Neural cell (in vitro differentiated cells): Measurements from ENCODE around the gene LYRM2. TPM values are rescaled to one million over a fixed set of nuclear protein-coding genes. Genes with fewer than 3 reads are reported as not detected.

Experiments
- H2AFZ ChIP-seq: fragments of 200-600, 300-800 bp; sonication (generic), shearing (Covaris generic); 2 replicates; pipeline ENCODE4 v1.6.0; 2014; ENCODE audit warnings: low read depth, mild to moderate bottlenecking, antibody characterized with exemption, low read length, moderate library complexity
- H3F3A ChIP-seq: fragments of 200-600 bp; shearing (Covaris generic); 2 replicates; pipeline ENCODE4 v1.6.1; 2016; ENCODE audit warnings: mild to moderate bottlenecking, moderate library complexity, mixed read lengths, antibody characterized with exemption, low read length; ENCODE audit not compliant: insufficient read depth, poor library complexity, severe bottlenecking
- H3K27ac ChIP-seq: fragments of 200-600, 300-800 bp; sonication (generic), shearing (Covaris generic); 2 replicates; pipeline ENCODE4 v1.5.1; 2014; ENCODE audit warnings: mild to moderate bottlenecking, low read length, moderate library complexity
- H3K27me3 ChIP-seq: fragments of 300-800, 200-600 bp; sonication (generic), shearing (Covaris generic); 2 replicates; pipeline ENCODE4 v1.6.0; 2014; ENCODE audit warnings: mild to moderate bottlenecking, low read depth, low read length, moderate library complexity; ENCODE audit not compliant: insufficient read depth
- H3K36me3 ChIP-seq: fragments of 300-800, 200-600 bp; sonication (generic), shearing (Covaris generic); 2 replicates; pipeline ENCODE4 v1.5.1; 2014; ENCODE audit warnings: mild to moderate bottlenecking, antibody characterized with exemption, low read length, moderate library complexity; ENCODE audit not compliant: insufficient read depth
- H3K4me2 ChIP-seq: fragments of 300-800, 200-600 bp; sonication (generic), shearing (Covaris generic); 2 replicates; pipeline ENCODE4 v1.6.0; 2014; ENCODE audit warnings: mild to moderate bottlenecking, low read length
- H3K4me3 ChIP-seq: fragments of 300-800, 200-600 bp; sonication (generic), shearing (Covaris generic); 2 replicates; pipeline ENCODE4 v1.5.1; 2014; ENCODE audit warnings: mild to moderate bottlenecking, low read length, moderate library complexity
- H3K79me2 ChIP-seq: fragments of 200-600 bp; shearing (Covaris generic); replicated peaks from 2 replicates; pipeline ENCODE4 v1.6.0; 2014; ENCODE audit warnings: mild to moderate bottlenecking, low read length, moderate library complexity; ENCODE audit not compliant: insufficient read depth
- H3K9ac ChIP-seq: fragments of 300-800, 200-600 bp; sonication (generic), shearing (Covaris generic); 2 replicates; pipeline ENCODE4 v1.6.1; 2016; ENCODE audit warnings: mild to moderate bottlenecking, low read length, mixed read lengths
- H3K9me2 ChIP-seq: fragments of 200-600 bp; shearing (Covaris generic); 2 replicates; pipeline ENCODE4 v1.6.1; 2016; ENCODE audit warnings: mild to moderate bottlenecking, low read length, mixed read lengths; ENCODE audit not compliant: insufficient read depth
- H3K9me3 ChIP-seq: fragments of 200-600, 300-800 bp; sonication (generic), shearing (Covaris generic); 2 replicates; pipeline ENCODE4 v1.6.1; 2016; ENCODE audit warnings: mild to moderate bottlenecking, mixed run types, low read length, moderate library complexity, mixed read lengths
- H4K20me1 ChIP-seq: fragments of 200-600 bp; shearing (Covaris generic); 2 replicates; pipeline ENCODE4 v1.6.1; 2016; ENCODE audit warnings: mild to moderate bottlenecking, mixed run types; ENCODE audit not compliant: insufficient read depth
- CTCF ChIP-seq: fragments of 450-650 bp; IDR thresholded peaks from 2 replicates; pipeline ENCODE4 v1.5.1; 2014; ENCODE audit warnings: antibody characterized with exemption, mild to moderate bottlenecking, moderate library complexity; ENCODE audit not compliant: poor library complexity, severe bottlenecking
- EP300 ChIP-seq: fragments of 450-650 bp; conservative IDR thresholded peaks from 2 replicates; pipeline ENCODE4 v1.6.1; 2014; ENCODE audit warnings: antibody characterized with exemption, mild to moderate bottlenecking, moderate library complexity; ENCODE audit not compliant: poor library complexity, severe bottlenecking
- POLR2AphosphoS5 ChIP-seq: IDR thresholded peaks from 2 replicates; pipeline ENCODE4 v1.6.1; 2012
- RAD21 ChIP-seq: fragments of 450-650 bp; conservative IDR thresholded peaks from 2 replicates; pipeline ENCODE4 v1.6.1; 2014; ENCODE audit warnings: antibody characterized with exemption, mild to moderate bottlenecking, moderate library complexity
- SMC3 ChIP-seq: fragments of 450-650 bp; conservative IDR thresholded peaks from 2 replicates; pipeline ENCODE4 v1.6.1; 2014; ENCODE audit warnings: antibody characterized with exemption, mild to moderate bottlenecking, moderate library complexity; ENCODE audit not compliant: poor library complexity
- TAF1 ChIP-seq: IDR thresholded peaks from 2 replicates; pipeline ENCODE4 v1.6.1; 2012; ENCODE audit warnings: low read depth
- polyA plus RNA-seq: library from polyadenylated mRNA; depleted of rRNA; stranded (reverse); fragments of >200 nt; gene quantifications from 2 replicates; pipeline ENCODE4 v1.2.3, GENCODE V29; 2014
- TF ChIP-seq, protein P1 (sequence below): IDR thresholded peaks from 2 replicates; pipeline ENCODE4 v1.6.1; 2012; ENCODE audit warnings: borderline replicate concordance

The LYRM2 gene
- polyA plus RNA-seq, 1 donor from 2014 or later, result 25.5 TPM

- H3K4me2 ChIP-seq, result no peak overlapping the region
- no peaks in the 10 kb centered on the region for H3K9me2 ChIP-seq
- no peaks in the 10 kb centered on the region for H3K36me3 ChIP-seq
- H3K27ac ChIP-seq, result no peak overlapping the region
- H3K9ac ChIP-seq, result no peak overlapping the region
- no peaks in the 10 kb centered on the region for H4K20me1 ChIP-seq
- TF ChIP-seq TAF1, result no peak
- TF ChIP-seq, protein P1, sequence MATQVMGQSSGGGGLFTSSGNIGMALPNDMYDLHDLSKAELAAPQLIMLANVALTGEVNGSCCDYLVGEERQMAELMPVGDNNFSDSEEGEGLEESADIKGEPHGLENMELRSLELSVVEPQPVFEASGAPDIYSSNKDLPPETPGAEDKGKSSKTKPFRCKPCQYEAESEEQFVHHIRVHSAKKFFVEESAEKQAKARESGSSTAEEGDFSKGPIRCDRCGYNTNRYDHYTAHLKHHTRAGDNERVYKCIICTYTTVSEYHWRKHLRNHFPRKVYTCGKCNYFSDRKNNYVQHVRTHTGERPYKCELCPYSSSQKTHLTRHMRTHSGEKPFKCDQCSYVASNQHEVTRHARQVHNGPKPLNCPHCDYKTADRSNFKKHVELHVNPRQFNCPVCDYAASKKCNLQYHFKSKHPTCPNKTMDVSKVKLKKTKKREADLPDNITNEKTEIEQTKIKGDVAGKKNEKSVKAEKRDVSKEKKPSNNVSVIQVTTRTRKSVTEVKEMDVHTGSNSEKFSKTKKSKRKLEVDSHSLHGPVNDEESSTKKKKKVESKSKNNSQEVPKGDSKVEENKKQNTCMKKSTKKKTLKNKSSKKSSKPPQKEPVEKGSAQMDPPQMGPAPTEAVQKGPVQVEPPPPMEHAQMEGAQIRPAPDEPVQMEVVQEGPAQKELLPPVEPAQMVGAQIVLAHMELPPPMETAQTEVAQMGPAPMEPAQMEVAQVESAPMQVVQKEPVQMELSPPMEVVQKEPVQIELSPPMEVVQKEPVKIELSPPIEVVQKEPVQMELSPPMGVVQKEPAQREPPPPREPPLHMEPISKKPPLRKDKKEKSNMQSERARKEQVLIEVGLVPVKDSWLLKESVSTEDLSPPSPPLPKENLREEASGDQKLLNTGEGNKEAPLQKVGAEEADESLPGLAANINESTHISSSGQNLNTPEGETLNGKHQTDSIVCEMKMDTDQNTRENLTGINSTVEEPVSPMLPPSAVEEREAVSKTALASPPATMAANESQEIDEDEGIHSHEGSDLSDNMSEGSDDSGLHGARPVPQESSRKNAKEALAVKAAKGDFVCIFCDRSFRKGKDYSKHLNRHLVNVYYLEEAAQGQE, result peak; percentile 96
- TF ChIP-seq RAD21, result peak; percentile 7
- H3K27me3 ChIP-seq, result no peaks in the 10 kb centered on the region
- H3K79me2 ChIP-seq, result no peaks in the 10 kb centered on the region
- no peak overlapping the region for H2AFZ ChIP-seq
- H3F3A ChIP-seq, result no peaks in the 10 kb centered on the region
- H3K9me3 ChIP-seq, result no peaks in the 10 kb centered on the region
- H3K4me3 ChIP-seq, result no peak overlapping the region
These were observed 49.1 kb downstream of the LYRM2 start for GRCh38 chr6:89589297-89590025.

GRCh38 chr6:89585154-89585553, 53.4 kb downstream of the LYRM2 start:
- Histone ChIP-seq H3K79me2 (no peaks in the 10 kb centered on the region), H4K20me1 (no peaks in the 10 kb centered on the region), H3F3A (no peaks in the 10 kb centered on the region), H3K9me2 (no peaks in the 10 kb centered on the region), H3K4me3 (no peak overlapping the region), H3K36me3 (no peaks in the 10 kb centered on the region), H2AFZ (no peak overlapping the region), H3K9ac (no peak overlapping the region), H3K27me3 (no peaks in the 10 kb centered on the region), H3K9me3 (no peaks in the 10 kb centered on the region), H3K27ac (no peak overlapping the region), H3K4me2 (no peak overlapping the region)
- TF ChIP-seq, protein P1, result no peak
- no peak for TF ChIP-seq CTCF
- TF ChIP-seq TAF1, result no peak
- no peak for TF ChIP-seq SMC3
- no peak for TF ChIP-seq POLR2AphosphoS5
- no peak for TF ChIP-seq EP300
- no peak for TF ChIP-seq RAD21
